HEK293 (cell line): ENCODE measurements around the gene TTLL5.

Source experiments
- CTCF ChIP-seq: fragments of 450-650 bp; formaldehyde crosslinking; IDR thresholded peaks from 2 replicates; pipeline ENCODE4 v1.5.1; 2016; ENCODE audit warnings: missing biosample characterization, missing genetic modification characterization
- ZBTB17 ChIP-seq: fragments of 450-650 bp; formaldehyde crosslinking; IDR thresholded peaks from 2 replicates; pipeline ENCODE4 v1.5.1; 2016; ENCODE audit warnings: missing biosample characterization, missing genetic modification characterization
- ZBTB21 ChIP-seq: fragments of 450-650 bp; formaldehyde crosslinking; IDR thresholded peaks from 2 replicates; pipeline ENCODE4 v1.5.1; 2017; ENCODE audit warnings: missing biosample characterization, missing genetic modification characterization
- ZBTB8A ChIP-seq: fragments of 450-650 bp; formaldehyde crosslinking; IDR thresholded peaks from 2 replicates; pipeline ENCODE4 v1.5.1; 2016; ENCODE audit warnings: missing biosample characterization, missing genetic modification characterization
- ZNF157 ChIP-seq: fragments of 450-650 bp; formaldehyde crosslinking; IDR thresholded peaks from 2 replicates; pipeline ENCODE4 v1.5.1; 2016; ENCODE audit warnings: missing biosample characterization, missing genetic modification characterization
- ZNF274 ChIP-seq, 2 experiments: fragments of 200-500 bp in 1 of 2; fragments of 450-650 bp in 1 of 2; sonication (Bioruptor generic) in 1 of 2; formaldehyde crosslinking in 1 of 2; IDR thresholded peaks; 2 replicates each; pipeline versions ENCODE4 v1.5.1 to v1.6.1; 2014 to 2016; ENCODE audit warnings: borderline replicate concordance in 1 of 2, inconsistent platforms in 1 of 2, low read length in 1 of 2, missing biosample characterization in 1 of 2, missing genetic modification characterization in 1 of 2
- TF ChIP-seq, protein P1 (sequence below): fragments of 450-650 bp; formaldehyde crosslinking; IDR thresholded peaks from 2 replicates; pipeline ENCODE4 v1.5.1; 2016; ENCODE audit warnings: missing biosample characterization, missing genetic modification characterization

DNA sequence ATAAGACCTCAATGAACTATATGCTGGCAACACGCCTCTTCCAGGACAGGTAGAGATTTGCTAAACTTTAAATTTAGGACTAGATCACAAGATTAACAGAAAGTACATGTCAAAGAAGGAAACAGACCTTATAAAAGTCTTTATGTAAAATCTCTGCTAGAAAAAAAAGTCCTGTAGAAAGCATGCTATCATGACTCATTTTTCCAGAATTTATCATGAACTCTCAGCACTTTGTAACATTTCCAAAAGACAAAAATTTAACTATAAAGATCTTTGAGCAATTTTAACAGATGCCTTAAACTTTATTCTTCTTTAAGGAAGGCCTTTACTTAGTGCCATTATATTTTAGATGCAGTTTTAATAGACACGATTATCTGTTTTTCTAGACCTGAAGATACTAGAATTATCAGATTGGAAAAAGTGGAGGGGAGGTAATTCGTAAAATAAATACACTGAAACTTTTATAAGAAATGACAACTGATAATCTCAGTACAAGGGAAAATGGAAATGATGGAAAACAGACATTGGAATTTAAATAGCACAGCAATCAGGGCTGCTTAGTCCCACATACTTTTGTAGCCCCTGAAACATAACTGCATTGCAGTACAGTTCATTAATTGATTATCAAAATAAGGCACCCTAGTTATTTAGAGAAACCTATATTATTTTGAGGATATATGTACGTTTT, 92.0 kb downstream of the TTLL5 start:
- TF ChIP-seq CTCF (tag by site-specific recombination), result no peak
- TF ChIP-seq ZNF157, result no peak
- TF ChIP-seq ZBTB17, result no peak
- TF ChIP-seq, protein P1, sequence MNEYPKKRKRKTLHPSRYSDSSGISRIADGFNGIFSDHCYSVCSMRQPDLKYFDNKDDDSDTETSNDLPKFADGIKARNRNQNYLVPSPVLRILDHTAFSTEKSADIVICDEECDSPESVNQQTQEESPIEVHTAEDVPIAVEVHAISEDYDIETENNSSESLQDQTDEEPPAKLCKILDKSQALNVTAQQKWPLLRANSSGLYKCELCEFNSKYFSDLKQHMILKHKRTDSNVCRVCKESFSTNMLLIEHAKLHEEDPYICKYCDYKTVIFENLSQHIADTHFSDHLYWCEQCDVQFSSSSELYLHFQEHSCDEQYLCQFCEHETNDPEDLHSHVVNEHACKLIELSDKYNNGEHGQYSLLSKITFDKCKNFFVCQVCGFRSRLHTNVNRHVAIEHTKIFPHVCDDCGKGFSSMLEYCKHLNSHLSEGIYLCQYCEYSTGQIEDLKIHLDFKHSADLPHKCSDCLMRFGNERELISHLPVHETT (tag by site-specific recombination), result no peak
- TF ChIP-seq ZNF274 (IDR thresholded peaks at IDR 0.05; ENCODE audit: low read length), result no peak
- TF ChIP-seq ZNF274 (tag by site-specific recombination; IDR thresholded peaks at IDR 0.05; ENCODE audit: borderline replicate concordance), result no peak
- no peak for TF ChIP-seq ZBTB8A (tag by site-specific recombination)
- TF ChIP-seq ZBTB21 (tag by site-specific recombination), result no peak
